ENCODE measurements around the gene MPV17L.
"Not testable (repeated sequence)": the region's sequence is repeated elsewhere in the genome, so short reads cannot be mapped to it uniquely, and the experiment has no call there.

The MPV17L gene

DNA sequence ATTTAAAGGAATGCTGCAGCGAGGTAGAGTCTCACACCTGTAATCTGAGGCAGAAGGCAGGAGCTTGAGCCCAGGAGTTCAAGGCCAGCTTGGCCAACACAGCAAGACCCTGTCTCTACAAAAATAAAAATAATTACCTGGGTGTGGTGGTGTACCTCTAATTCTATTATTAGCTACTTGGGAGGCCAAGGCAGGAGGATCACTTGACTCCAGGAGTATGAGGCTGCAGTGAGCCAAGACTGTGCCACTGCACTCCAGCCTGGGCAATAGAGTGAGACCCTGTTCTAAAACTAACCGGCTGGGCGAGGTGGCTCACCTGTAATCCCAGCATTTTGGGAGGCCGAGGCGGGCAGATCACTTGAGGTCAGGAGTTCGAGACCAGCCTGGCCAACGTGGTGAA, 57.7 kb downstream of the MPV17L start:
- not testable (repeated sequence) for DNase-seq

DNA sequence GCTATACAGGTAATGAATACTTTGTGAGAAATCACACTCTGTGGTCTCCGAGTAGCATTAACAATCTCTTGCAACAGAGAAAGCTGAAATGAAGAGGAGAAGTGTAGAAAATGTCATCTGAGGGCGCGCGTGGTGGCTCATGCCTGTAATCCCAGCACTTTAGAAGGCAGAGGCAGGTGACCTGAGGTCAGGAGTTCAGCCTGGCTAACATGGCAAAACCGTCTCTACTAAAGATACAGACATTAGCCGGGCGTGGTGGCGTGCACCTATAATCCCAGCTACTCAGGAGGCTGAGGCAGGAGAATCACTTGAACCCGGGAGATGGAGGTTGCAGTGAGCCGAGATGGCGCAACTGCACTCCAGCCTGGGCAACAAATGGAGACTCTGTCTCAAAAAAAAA, 59.4 kb downstream of the MPV17L start:
- not testable (repeated sequence) for DNase-seq

DNA sequence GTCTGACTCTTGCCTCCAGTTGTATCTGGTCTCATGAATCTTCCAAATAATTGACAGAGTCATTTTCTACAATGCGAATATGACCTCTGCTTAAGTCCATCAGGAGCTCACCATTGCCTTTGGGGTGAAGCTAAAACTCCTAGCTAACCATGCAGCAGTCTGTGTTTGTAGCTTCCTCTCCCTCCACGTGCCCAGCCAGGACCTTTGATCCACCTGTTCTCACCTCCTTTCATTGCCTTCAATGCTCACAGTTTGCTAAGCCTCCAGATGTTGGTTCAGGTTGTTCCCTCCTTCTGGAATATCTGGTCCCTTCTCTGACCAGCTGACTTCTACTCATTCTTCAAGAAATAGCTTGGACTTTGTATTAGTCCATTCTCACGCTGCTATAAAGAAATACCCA, 61.8 kb downstream of the MPV17L start:
- DNase-seq: no peak

- no peak for DNase-seq
Observed at GRCh38 chr16:15457958-15458357, 62.4 kb downstream of the MPV17L start.

DNA sequence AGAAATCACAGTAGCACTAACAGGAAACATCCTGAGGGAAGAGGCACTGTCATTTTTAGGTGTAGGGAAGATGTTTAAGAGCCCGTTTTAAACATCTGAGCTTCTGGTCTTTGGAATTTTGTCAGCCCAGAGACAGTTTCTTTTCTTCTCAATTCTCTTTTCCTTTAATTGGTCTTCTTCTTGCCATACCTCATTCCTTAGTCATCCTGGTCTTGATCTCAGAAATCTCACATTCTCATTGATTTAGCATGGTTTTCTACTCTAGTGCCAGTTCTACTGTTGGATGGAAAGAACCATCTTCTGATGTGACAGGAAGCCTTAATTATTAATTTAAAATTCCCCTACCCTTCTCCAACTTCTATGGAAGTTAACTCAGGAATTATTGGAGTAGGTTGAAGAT, 64.2 kb downstream of the MPV17L start:
- DNase-seq: no peak

DNA sequence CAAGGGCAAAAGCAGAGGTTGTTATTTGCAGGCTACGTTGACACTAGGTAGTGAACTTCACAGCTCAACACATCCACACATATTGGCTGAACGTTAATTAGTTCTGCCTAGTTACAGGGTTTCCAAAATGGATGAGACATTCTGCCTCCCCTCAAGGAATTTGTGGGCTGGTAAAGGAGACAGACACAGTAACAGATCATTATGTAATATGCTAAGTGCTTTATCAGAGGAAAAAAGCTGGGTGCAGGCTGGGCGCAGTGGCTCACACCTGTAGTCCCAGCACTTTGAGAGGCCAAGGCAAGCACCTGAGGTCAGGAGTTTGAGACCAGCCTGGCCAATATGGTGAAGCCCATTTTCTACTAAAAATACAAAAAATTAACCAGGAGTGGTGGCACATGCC, 65.0 kb downstream of the MPV17L start:
- no peak for DNase-seq

DNA sequence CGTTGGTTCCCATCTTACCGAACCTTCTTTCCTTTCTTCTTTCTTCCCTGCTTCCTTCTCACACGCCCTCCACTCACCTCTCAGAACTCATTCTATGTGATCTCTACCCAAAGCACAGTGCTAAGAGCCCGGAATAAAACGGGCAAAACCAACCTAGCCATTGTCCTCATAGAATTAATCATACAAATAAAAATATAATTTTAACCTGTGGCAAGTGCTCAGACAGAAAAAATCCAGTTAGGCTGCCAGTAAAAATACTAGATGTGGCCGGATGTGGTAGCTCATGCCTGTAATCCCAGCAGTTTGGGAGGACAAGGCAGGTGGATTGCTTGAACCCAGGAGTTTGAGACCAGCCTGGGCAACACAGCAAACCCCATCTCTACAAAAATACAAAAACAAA, 65.8 kb downstream of the MPV17L start:
- DNase-seq: no peak

Measured in NCI-H774 (cell line).